GM12801 (cell line): ENCODE results near the gene FAM187B.

Experiments used
- TF ChIP-seq, protein P1 (sequence below): IDR thresholded peaks from one replicate; pipeline ENCODE4 v1.5.1; 2011; ENCODE audit warnings: control low read depth; ENCODE audit not compliant: insufficient read length; ENCODE audit errors: extremely low read depth

FAM187B gene

DNA sequence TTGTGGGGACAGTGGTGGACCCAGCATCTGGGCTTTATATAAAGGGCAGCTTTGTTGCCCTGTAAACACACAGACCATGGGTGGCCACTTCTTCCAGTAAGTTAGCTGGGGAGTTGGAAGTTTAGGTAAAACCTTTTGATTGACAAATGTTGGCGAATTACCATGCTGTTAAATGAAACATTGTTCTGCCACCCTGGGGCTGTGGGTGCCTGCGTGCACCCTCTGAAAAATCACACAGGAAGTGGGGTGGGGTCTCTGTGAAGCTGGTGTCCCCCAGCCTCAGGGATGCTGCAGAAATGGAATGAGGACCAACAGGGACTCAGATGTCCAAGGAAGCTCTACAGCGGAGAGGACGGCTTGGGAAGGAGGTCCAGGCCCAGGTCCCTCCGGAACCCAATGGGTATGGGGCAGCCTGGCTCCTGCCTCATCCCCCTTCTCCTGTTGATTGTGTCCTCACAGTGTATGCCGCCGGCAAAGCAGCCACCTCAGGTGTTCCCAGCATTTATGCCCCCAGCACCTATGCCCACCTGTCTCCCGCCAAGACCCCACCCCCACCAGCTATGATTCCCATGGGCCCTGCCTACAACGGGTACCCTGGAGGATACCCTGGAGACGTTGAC is 37.5 kb upstream of the FAM187B start:
- TF ChIP-seq, protein P1, sequence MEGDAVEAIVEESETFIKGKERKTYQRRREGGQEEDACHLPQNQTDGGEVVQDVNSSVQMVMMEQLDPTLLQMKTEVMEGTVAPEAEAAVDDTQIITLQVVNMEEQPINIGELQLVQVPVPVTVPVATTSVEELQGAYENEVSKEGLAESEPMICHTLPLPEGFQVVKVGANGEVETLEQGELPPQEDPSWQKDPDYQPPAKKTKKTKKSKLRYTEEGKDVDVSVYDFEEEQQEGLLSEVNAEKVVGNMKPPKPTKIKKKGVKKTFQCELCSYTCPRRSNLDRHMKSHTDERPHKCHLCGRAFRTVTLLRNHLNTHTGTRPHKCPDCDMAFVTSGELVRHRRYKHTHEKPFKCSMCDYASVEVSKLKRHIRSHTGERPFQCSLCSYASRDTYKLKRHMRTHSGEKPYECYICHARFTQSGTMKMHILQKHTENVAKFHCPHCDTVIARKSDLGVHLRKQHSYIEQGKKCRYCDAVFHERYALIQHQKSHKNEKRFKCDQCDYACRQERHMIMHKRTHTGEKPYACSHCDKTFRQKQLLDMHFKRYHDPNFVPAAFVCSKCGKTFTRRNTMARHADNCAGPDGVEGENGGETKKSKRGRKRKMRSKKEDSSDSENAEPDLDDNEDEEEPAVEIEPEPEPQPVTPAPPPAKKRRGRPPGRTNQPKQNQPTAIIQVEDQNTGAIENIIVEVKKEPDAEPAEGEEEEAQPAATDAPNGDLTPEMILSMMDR = no peak

DNA sequence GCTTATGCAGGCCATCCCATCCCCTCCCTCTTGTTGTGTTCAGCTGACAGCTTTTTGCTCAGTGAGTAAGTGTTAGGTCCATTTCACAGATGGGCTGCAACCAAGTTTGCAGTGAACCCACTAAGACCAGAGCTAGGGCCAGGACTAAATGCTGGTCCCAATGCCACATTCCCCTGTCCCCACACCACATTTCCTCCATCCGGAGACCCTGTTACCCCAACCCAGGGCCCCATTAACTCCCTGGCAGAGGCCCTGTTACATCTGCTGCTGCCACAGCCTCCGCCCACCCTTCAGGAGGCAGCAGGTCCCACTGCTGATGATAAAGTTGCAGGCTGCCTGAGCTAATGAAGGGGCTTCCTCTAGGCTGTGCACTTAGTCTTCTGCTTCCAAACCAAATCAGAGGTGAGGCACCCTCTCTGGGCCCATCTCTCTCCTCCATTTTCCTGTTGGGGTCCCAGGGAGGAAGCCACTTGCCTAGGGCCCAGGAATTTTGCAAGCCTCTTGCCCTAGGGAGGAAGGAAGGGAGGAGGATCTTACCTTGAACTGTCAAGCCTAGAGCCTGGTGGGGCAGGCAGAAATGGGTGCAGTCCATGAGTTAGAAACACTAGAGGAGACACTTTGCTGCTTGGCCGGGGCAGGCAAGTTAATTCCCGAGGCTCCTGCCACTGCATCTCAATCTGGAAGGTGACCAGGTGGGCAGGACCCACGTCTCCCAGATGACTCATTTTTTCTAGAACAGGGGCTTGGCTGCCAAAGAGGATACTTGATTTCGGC is 36.8 kb upstream of the FAM187B start:
- TF ChIP-seq, protein P1 = no peak

DNA sequence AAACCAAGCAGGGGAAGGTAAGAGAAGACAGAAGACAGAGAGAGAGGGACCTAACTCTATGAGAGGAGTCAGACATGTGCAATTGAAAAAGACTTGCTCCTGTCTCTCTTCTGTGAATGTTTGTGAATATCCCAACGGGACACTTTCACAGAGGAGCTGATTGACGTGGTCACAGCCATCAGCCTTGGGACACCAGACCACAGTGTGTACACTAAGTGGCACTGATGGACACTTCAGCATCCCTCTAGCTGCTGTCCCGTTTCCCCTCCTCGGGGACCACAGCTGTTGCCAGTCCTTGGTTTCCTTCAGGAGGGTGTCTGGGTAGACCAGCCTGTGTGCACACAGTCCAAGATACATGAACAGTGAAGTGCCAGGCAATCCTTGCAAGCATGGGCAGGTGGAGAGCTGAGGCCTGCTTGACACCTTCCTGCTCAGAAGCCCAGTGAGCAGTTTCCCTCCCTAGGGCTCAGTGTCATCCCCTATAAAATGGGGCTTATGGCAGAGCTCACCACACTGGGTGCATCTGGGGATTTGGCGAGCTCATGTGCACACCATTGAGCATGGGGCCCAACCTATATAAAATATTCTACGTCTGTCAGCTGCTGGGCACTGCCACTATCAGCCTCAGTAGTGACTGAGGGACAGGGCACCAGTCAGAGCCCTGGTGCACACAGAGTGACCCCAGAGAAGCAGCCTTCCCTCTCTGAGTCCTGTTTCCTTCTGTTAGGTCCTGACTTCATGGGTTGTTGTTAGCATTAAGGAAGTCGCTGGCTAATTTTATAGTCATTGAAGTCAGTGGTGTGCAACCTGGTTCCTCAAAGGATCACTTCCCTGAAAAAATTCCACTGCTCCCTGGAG is 36.0 kb upstream of the FAM187B start:
- TF ChIP-seq, protein P1 = no peak

DNA sequence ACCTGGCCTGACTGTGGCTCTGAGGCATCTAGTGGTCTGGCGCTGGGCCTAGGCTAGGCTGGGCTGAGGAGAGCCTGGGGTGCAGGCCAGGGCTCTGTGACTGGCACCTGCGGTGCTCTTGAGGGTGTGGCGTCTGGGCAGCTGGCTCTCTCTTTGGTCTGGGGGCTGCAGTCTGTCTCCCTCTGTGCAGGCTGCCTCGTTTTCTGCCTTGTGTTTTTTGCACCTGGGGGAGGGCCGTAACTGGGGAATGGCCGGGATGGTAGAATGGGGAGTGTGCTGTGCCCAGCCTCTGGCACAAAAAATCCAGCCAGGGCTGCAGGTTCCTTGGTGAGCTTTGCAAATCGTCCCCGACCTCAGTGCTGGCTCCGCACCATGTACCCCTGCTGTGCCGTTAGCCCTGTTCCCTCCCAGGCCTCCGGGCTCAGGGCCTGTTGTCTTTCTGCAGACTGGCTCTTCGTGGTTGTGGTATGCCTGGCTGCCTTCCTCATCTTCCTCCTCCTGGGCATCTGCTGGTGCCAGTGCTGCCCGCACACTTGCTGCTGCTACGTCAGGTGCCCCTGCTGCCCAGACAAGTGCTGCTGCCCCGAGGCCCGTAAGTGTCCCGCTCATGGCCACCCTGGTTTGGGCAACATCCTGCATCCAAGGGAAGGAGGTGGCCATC is 33.7 kb upstream of the FAM187B start:
- TF ChIP-seq, protein P1 = no peak

DNA sequence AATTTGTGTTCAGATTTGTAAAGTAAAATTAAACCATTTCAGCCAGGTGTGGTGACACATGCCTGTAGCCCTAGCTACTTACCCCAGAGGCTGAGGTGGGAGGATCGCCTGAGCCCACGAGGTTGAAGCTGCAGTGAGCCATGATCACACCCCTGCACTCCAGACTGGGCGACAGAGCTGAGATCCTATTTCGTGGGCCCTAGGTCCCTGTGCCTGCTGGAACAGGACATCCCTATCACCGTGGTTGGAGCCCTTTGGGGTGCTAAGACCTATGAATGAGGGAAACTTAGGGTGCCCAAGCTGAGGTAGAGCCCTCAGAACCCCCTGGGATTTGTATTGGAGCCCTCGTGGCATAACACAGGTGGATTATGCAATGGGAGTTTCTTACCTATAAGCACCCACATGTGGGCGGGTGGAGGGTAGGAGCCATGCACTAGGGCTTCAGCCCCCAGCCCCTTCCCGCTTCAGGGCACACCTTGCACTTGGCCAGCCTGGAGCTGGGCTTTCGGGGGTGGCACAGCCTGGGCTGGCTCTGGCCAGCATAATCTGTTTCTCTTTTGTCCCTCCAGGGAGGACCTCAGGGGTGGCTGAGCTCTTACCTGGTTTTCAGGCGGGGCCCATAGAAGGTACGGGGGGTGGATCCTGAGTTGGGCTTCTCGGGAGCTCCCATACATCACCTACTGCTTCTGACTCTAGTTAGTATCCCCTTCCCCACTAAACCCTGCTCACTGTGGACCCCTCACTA is 33.0 kb upstream of the FAM187B start:
- TF ChIP-seq, protein P1 = no peak

DNA sequence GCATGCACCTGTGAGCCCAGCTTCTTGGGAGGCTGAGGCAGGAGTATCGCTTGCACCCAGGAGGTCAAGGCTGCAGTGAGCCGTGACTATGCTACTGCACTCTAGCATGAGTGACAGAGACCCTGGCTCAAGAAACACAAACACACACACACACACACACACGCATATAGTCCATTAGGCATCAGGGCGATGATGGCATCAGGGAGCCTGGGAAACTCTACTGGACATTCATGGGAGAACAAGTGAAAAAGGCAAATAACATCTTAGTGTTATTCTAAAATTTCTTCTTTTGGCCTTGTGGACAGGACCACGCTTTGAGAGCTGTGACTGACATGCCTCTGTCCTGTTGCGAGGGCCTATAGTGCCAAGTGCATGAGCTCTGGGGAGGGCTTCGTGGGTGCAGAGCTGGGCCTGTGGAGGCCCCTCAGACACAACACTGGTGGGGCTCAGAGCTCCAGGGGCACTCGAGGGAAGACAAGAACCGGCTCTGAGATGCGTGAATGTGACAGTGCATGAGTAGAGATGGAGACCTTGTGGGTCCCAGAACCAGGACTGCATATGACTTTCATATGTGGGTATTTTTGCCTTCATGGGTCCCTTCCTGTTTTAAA is 32.3 kb upstream of the FAM187B start:
- TF ChIP-seq, protein P1 = no peak
